ENCODE data around the gene ZNF619. TPM values are rescaled to one million over a fixed set of nuclear protein-coding genes. Genes with fewer than 3 reads are reported as not detected.

ZNF619 gene
- total and polyA plus RNA-seq, 2 of the 13 experiments (the other 11 are each of a cell fraction or from before 2014, with no cell fraction given): 0.83 to 5.2 TPM

DNA sequence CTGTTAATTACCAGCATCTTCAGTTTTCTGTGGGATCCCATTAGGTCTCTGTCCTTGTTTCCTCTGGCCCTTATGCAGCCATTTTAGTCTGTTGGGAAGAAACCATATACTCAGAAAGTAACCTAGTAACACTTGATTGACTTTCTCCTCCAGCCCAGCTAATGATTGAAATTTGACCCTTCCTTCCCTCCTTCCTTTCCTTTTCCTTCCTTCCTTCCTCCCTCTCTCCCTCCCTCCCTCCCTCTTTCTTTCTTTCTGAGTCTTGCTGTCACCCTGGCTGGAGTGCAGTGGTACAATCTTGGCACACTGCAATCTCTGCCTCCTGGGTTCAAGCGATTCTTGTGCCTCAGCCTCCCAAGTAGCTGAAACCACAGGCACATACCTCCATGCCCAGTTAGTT lies 23.0 kb downstream of the ZNF619 start:
- FAIRE-seq (no peak), ATAC-seq (no peak), DNase-seq (ENCODE audit: low spot score) (no peak)
- POLR2A ChIA-PET: no interaction called here
- Histone ChIP-seq H3K4me2 (ENCODE audit: low read depth, low read length) (no peak overlapping the region), H3K4me3 (replicated peaks in 1 of 3; ENCODE audit: insufficient read depth in 1 of 3, low read depth in 2 of 3, low read length in 3 of 3) (no peak overlapping the region), H3K27ac (ENCODE audit: extremely low read length, insufficient read depth, low read length) (no peak overlapping the region), H3K9me3 (ENCODE audit: low read length) (no peaks in the 10 kb centered on the region), H3K9ac (ENCODE audit: insufficient read depth, low read depth, low read length) (no peak overlapping the region), H3K36me3 (replicated peaks in 1 of 2; ENCODE audit: control insufficient read depth in 1 of 2, insufficient read depth in 2 of 2, low read length in 2 of 2) (no peaks in the 10 kb centered on the region), H3K4me1 (ENCODE audit: insufficient read depth, low read length) (peaks cover 20% of the 10 kb centered on the region), H4K20me1 (ENCODE audit: insufficient read depth, low read length) (no peaks in the 10 kb centered on the region), H3K27me3 (ENCODE audit: control insufficient read depth in 1 of 2, insufficient read depth in 2 of 2, low read length in 2 of 2) (no peaks in the 10 kb centered on the region), H2AFZ (ENCODE audit: low read length) (no peak overlapping the region), H3K79me2 (ENCODE audit: insufficient read depth, low read length) (no peaks in the 10 kb centered on the region)
- TF ChIP-seq, protein P1, sequence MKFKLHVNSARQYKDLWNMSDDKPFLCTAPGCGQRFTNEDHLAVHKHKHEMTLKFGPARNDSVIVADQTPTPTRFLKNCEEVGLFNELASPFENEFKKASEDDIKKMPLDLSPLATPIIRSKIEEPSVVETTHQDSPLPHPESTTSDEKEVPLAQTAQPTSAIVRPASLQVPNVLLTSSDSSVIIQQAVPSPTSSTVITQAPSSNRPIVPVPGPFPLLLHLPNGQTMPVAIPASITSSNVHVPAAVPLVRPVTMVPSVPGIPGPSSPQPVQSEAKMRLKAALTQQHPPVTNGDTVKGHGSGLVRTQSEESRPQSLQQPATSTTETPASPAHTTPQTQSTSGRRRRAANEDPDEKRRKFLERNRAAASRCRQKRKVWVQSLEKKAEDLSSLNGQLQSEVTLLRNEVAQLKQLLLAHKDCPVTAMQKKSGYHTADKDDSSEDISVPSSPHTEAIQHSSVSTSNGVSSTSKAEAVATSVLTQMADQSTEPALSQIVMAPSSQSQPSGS (CRISPR knock-in tag; IDR thresholded peaks at IDR 0.05): no peak
- TF ChIP-seq SP2 (CRISPR knock-in tag; IDR thresholded peaks at IDR 0.05): no peak
- TF ChIP-seq ZSCAN25 (CRISPR knock-in tag; IDR thresholded peaks at IDR 0.05): no peak
- no peak for TF ChIP-seq NCOA1 (CRISPR knock-in tag; IDR thresholded peaks at IDR 0.05)
- TF ChIP-seq KLF6 (CRISPR knock-in tag; IDR thresholded peaks at IDR 0.05): no peak
- no peak for TF ChIP-seq ZSCAN30 (CRISPR knock-in tag; IDR thresholded peaks at IDR 0.05)
- TF ChIP-seq RFX3 (CRISPR knock-in tag; IDR thresholded peaks at IDR 0.05): no peak
- no peak for TF ChIP-seq POLR2G (IDR thresholded peaks at IDR 0.05; ENCODE audit: low read depth, low read length)
- TF ChIP-seq ZNF143 (CRISPR knock-in tag; IDR thresholded peaks at IDR 0.05): no peak
- TF ChIP-seq ZNF720 (CRISPR knock-in tag; IDR thresholded peaks at IDR 0.05): no peak
- TF ChIP-seq SALL2 (CRISPR knock-in tag; IDR thresholded peaks at IDR 0.05): no peak
- TF ChIP-seq, protein P2, sequence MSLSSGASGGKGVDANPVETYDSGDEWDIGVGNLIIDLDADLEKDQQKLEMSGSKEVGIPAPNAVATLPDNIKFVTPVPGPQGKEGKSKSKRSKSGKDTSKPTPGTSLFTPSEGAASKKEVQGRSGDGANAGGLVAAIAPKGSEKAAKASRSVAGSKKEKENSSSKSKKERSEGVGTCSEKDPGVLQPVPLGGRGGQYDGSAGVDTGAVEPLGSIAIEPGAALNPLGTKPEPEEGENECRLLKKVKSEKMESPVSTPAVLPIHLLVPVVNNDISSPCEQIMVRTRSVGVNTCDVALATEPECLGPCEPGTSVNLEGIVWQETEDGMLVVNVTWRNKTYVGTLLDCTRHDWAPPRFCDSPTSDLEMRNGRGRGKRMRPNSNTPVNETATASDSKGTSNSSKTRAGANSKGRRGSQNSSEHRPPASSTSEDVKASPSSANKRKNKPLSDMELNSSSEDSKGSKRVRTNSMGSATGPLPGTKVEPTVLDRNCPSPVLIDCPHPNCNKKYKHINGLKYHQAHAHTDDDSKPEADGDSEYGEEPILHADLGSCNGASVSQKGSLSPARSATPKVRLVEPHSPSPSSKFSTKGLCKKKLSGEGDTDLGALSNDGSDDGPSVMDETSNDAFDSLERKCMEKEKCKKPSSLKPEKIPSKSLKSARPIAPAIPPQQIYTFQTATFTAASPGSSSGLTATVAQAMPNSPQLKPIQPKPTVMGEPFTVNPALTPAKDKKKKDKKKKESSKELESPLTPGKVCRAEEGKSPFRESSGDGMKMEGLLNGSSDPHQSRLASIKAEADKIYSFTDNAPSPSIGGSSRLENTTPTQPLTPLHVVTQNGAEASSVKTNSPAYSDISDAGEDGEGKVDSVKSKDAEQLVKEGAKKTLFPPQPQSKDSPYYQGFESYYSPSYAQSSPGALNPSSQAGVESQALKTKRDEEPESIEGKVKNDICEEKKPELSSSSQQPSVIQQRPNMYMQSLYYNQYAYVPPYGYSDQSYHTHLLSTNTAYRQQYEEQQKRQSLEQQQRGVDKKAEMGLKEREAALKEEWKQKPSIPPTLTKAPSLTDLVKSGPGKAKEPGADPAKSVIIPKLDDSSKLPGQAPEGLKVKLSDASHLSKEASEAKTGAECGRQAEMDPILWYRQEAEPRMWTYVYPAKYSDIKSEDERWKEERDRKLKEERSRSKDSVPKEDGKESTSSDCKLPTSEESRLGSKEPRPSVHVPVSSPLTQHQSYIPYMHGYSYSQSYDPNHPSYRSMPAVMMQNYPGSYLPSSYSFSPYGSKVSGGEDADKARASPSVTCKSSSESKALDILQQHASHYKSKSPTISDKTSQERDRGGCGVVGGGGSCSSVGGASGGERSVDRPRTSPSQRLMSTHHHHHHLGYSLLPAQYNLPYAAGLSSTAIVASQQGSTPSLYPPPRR (CRISPR knock-in tag; IDR thresholded peaks at IDR 0.05; ENCODE audit: borderline replicate concordance): no peak
- no peak for TF ChIP-seq ZNF775 (CRISPR knock-in tag; IDR thresholded peaks at IDR 0.05; ENCODE audit: borderline replicate concordance)
- no peak for TF ChIP-seq NPAS2 (CRISPR knock-in tag; IDR thresholded peaks at IDR 0.05; ENCODE audit: borderline replicate concordance)
- no peak for TF ChIP-seq MAF1 (CRISPR knock-in tag; IDR thresholded peaks at IDR 0.05; ENCODE audit: borderline replicate concordance)
- TF ChIP-seq, protein P3, sequence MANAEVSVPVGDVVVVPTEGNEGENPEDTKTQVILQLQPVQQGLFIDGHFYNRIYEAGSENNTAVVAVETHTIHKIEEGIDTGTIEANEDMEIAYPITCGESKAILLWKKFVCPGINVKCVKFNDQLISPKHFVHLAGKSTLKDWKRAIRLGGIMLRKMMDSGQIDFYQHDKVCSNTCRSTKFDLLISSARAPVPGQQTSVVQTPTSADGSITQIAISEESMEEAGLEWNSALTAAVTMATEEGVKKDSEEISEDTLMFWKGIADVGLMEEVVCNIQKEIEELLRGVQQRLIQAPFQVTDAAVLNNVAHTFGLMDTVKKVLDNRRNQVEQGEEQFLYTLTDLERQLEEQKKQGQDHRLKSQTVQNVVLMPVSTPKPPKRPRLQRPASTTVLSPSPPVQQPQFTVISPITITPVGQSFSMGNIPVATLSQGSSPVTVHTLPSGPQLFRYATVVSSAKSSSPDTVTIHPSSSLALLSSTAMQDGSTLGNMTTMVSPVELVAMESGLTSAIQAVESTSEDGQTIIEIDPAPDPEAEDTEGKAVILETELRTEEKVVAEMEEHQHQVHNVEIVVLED (CRISPR knock-in tag; IDR thresholded peaks at IDR 0.05; ENCODE audit: borderline replicate concordance): no peak
- no peak for TF ChIP-seq PHF20 (CRISPR knock-in tag; IDR thresholded peaks at IDR 0.05)
- no peak for TF ChIP-seq EP300 (IDR thresholded peaks at IDR 0.05; ENCODE audit: low read depth in 2 of 2, low read length in 2 of 2)
- no peak for TF ChIP-seq EP300 (CRISPR knock-in tag; IDR thresholded peaks at IDR 0.05; ENCODE audit: borderline replicate concordance)
- TF ChIP-seq AKAP8 (CRISPR knock-in tag; IDR thresholded peaks at IDR 0.05): no peak
- WGBS (ENCODE audit: low lambda C conversion rate): 89% methylated on average over 1 of the region's 1 CpG
- intact Hi-C loops (cut with micrococcal nuclease; ENCODE audit: unreplicated experiment) (no loop called here), in situ Hi-C loops (cut with HindIII; ENCODE audit: extremely low pct_ligation_motif_present, low pct_unique_long_range_greater_than_20kb) (no loop called here)
- no TSS peak for BruUV-seq (replicated peaks)
- CTCF ChIA-PET (ENCODE audit: low intra/inter-chr PET ratio, low total read pairs): no interaction called here

All from HepG2 (cell line).